HG03520 (cell line): ENCODE results near the gene WRNIP1.
A peak's percentile ranks its signal among the peaks of the same experiment; 100 is the strongest.

Source experiments
- ATAC-seq: cut with Tn5 transposase; IDR thresholded peaks from one replicate; pipeline ENCODE4 v1.9.1; 2021; ENCODE audit warnings: mild to moderate bottlenecking, moderate library complexity; ENCODE audit not compliant: unreplicated experiment

Gene WRNIP1

DNA sequence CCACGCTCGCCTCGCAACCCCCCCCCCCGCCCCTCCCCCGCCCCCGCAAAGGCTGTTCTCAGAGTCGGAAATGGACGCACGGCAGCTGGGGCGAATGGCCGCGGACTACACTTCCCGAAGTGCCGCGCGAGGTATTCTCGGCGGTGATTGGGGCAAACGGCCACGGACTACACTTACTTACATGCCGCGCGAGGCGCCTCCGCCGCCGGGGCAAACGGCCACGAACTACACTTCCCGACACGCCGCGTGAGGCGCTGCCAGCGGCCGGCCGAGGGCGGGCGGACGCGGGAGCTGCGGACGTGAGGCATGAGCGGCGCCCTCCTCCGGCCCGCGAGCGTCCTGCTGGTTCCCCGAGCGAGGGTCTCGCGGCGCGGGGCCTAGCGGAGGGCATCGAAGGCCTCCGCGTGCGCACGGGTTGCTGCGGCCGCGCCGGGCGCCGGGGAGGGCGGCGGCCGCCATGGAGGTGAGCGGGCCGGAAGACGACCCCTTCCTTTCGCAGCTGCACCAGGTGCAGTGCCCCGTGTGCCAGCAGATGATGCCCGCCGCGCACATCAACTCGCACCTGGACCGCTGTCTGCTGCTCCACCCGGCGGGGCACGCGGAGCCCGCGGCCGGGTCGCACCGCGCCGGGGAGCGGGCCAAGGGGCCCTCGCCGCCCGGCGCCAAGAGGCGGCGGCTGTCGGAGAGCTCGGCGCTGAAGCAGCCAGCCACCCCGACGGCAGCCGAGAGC lies at the start of gene WRNIP1:
TSS of gene WRNIP1 (plus strand) at position 228 of the 730 bp plus-strand sequence. CDS start at position 458, 230 bp downstream.
- ATAC-seq = peak; percentile 83

DNA sequence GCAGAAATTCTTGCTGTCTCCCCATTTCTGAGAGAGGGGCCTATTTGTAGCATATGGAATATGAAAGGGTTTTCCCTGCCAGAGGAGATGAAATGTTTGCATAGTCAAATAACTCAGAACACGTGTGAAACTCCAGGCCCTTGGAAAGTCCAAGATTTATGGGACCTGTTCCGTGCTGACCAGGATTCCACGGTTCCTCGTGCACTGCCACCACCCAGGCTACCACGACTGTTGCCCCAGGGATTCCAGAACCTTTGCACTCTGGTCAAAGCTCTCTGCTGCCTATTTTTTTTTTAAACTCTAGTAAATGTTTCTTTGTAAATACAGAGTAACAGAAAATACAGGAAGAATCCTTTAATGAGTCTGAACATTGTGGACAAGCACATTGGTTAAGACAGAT lies 49.5 kb upstream of the WRNIP1 start:
- ATAC-seq = no peak

GRCh38 chr6:2716936-2717700 lies 48.1 kb upstream of the WRNIP1 start:
- ATAC-seq = no peak

GRCh38 chr6:2718334-2719092 lies 46.7 kb upstream of the WRNIP1 start:
- ATAC-seq = no peak

DNA sequence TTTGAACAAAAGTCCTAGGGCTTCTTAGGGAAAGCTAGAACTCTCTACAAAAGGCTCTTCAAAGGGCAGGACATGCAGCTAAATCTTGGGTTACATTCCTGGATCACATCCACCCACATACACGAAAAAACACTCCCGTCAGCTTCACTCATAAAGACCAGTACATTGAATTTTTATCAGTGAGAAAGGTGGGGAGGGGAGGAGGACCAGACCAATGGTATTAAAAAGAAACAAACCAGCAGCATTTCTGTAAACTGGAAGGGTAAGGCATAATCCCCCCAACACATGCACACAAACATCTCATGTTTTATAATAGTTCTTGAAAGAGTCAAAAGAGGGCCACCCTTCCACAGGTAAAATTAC lies 46.1 kb upstream of the WRNIP1 start:
- no peak for ATAC-seq

GRCh38 chr6:2721219-2721618 lies 44.0 kb upstream of the WRNIP1 start:
- no peak for ATAC-seq

DNA sequence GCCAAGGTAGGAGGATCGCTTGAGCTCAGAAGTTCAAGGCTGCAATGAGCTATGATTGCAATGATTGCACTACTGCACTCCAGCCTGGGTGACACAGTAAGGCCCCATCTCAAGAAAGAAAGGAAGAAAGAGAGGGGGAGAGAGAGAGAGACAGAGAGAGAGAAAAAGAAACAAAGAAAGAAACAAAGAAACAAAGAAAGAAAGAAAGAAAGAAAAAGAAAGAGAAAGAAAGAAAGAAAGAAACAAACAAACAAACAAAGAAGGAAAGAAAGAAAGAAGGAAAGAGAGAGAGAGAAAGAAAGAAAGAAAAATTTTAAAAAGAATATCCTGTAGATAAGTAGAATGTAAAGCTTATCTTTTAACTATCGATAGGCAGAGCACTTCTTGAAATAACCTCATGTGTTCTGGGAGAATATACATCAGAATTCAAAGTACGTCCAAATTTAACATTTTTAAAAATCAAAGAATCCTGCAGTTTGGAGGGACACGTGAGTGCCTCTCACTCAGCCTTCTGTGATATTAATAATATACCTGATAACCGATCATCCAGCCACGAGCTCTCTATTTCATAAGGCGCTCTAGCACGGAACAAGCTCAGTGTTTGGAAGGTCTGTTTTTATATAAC lies 39.7 kb upstream of the WRNIP1 start:
- no peak for ATAC-seq

GRCh38 chr6:2725999-2726567 lies 39.1 kb upstream of the WRNIP1 start:
- no peak for ATAC-seq

GRCh38 chr6:2729921-2730320 lies 35.3 kb upstream of the WRNIP1 start:
- ATAC-seq = no peak

DNA sequence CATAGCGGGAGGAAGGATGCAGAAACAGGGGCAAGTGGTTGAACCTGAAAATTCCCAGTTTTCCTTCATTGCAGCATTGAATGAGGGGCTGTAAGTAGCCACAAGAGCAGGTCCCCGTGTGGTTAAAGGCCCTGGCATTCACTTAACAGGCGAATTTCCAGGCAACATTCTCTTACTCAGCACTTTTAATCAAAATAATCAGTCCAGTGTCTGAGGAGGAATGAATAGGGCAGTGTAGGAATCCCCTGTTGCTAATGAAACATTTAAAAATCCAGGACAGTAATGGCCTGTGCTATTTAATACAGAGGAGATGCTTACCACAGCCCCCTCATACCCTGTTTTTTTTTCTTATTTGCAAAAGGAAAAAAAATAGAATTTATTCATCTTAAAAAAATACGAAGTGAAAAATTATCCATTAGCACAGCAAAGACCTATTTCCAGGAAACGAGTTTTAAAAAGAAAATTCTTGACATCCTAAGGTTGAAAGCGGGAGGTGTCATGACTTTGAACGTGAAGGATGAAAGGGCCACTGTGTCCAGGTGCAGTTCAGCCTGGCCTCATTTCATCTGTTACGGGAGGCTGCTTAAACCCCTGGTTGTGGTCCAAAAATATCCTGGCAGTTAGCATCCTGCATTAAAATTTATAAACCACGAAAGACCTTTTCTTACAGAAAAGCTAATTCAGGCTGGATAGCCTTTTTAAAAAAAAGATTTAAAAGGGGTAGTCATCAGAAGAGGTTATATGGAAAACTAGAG lies 34.7 kb upstream of the WRNIP1 start:
- ATAC-seq = no peak

- ATAC-seq = no peak
These were observed 33.8 kb upstream of the WRNIP1 start for GRCh38 chr6:2731281-2731909.

GRCh38 chr6:2732503-2733089 lies 32.6 kb upstream of the WRNIP1 start:
- ATAC-seq = no peak

- peak; percentile 88 for ATAC-seq
These were observed 31.9 kb upstream of the WRNIP1 start for GRCh38 chr6:2733324-2733723.

DNA sequence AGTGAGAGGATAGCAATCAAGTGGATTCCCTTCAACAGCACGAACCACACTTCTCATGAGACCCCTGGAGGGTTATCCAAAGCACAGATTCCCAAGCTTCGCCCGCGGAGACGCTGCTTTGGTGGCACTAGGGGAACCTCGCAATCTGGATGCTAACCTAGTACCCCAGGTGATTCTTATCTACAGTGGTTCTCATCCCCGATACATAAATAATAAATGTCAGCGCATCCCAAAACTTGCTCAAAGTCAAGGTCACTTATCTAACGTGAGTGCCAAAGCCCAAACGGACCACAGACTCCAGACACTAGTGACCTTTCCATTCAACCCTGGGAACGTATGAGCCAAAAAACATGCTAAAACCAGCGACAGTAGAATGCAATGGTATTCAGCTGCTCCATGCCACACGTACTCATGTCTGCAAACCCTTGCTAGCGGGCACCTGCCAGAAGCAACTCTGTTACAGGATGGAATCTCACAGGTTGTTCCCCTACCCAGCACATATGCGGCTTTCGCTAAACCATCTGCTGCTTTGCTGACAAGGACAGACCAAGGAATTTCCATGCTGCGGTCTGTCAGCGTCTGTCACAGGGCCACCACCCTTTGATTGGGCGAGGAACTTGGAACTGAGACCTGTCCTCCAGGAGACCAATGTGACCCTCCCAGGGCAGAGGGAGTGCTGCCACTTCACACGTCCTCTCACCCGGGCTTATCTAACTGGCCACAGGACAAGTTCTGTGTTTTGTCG lies 31.3 kb upstream of the WRNIP1 start:
- ATAC-seq = no peak

DNA sequence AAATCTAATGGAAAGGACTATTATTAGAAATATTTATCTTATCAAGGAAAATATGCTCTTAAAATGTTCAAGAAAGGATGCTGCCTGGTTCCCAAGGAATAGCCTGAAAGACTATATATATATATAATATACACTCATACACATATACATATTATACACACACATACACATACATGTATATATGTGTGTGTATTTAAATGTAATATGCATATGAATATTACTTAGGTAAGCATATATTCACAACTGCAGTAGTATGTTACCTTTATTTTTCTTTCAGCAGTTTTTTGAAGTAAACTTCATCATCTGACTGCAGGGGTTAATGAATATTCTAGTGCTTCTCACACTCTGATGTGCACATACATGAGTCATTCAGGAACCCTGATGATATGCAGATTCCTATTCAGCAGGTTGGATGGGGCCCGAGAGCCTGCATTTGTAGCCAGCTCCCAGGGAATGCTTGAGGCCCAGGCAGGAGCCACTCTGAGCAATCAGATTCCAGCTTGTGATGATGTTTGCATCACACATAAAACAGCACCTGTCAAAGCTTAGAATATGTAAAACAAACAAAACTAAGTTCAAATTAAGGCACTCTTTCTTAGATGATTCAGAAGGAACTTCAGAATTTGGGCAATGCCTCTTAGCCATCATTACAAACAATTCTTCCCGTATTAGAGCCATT lies 30.6 kb upstream of the WRNIP1 start:
- ATAC-seq = no peak

DNA sequence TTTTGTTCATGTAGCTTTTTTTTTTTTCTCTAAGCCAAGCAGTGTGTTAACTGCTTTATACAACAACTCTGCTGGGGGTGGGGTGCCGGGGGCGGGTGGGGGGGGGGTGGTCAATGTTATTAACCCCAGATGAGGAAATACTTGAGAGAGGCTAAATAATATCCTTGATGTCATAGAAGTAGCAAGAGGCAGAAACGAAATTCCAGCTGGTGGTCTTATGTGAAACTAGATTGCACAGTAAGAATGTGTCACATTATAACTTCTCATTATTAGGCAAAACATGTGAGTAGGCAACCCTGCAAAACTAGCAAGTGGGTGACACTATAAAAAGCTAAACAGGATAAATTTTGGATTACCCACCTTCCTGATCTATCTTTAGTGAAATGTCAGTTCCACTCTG lies 27.3 kb upstream of the WRNIP1 start:
- no peak for ATAC-seq

DNA sequence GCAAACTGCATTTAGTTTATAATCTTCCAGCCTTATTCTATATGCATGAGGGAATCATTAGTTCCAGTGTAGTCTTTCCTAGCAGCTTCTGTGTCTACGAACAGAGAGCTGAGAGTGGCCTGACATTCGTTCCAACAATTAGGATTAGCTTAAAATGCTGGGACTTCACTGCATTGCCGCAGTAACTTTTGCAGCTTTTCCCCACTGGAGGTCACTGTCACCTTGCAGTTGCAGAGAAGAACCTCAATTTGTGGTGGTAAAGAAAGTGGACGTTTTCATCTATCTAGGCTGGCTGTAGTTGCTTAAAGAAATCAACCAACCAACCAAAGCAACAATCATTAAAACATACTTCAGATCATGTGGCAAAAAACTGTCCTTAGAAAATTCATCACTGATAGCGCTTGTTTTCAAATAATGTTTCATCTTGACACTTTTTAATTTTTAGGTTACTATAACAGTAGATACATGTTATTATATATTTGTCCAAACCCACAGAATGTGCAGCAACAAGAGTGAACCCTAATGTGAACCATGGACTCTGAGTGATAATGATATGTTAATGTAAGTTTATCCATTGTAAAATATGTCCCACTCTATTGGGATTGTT lies 26.7 kb upstream of the WRNIP1 start:
- no peak for ATAC-seq

GRCh38 chr6:2739335-2739734 lies 25.9 kb upstream of the WRNIP1 start:
- ATAC-seq = no peak
